Left ventricle myocardium inferior (tissue), 1 donor: Measurements from ENCODE around the gene FARSB. TPM values are rescaled to one million over a fixed set of nuclear protein-coding genes. Genes with fewer than 3 reads are reported as not detected.

Source experiments
- DNase-seq: peaks from one replicate; pipeline ENCODE4 v3.0.0-alpha.2; 2020
- H3K27ac ChIP-seq: fragments of 200-600 bp; replicated peaks from 2 replicates; pipeline ENCODE4 v1.8.0; 2021
- H3K27me3 ChIP-seq: fragments of 200-600 bp; 2 replicates; pipeline ENCODE4 v1.8.0; 2021; ENCODE audit warnings: low read depth
- H3K36me3 ChIP-seq: fragments of 200-600 bp; 2 replicates; pipeline ENCODE4 v1.8.0; 2021
- H3K4me1 ChIP-seq: fragments of 200-600 bp; 2 replicates; pipeline ENCODE4 v1.8.0; 2021
- H3K4me3 ChIP-seq: fragments of 200-600 bp; 2 replicates; pipeline ENCODE4 v1.8.0; 2021; ENCODE audit warnings: mild to moderate bottlenecking, moderate library complexity
- H3K9me3 ChIP-seq: fragments of 200-600 bp; replicated peaks from 2 replicates; pipeline ENCODE4 v1.8.0; 2021
- CTCF ChIP-seq: fragments of 200-600 bp; IDR thresholded peaks from 2 replicates; pipeline ENCODE4 v1.8.0; 2021; ENCODE audit warnings: antibody characterized with exemption, mild to moderate bottlenecking, borderline replicate concordance
- intact Hi-C: fragments of 100-400 bp; cut with micrococcal nuclease; formaldehyde crosslinking; loops from one replicate; pipeline ENCODE4 v1.11.0; 2022
- total RNA-seq: library from RNA; stranded (reverse); fragmentation: NEBNext Ultra II Directional; extraction: Animal tissue kit (Norgen Biotek cat#: 25700); gene quantifications from one replicate; pipeline ENCODE4 v1.2.1, GENCODE V29; 2021
- donor health status: DM: no; HTN: yes; CAD: no; lungs with severe emphysema.

The FARSB gene
- total RNA-seq, 1 donor from 2014 or later: 19.3 TPM

- Histone ChIP-seq H3K36me3 (peaks cover 50% of the 10 kb centered on the region), H3K4me3 (no peak overlapping the region), H3K4me1 (no peaks in the 10 kb centered on the region), H3K27ac (no peak overlapping the region), H3K27me3 (no peaks in the 10 kb centered on the region), H3K9me3 (no peaks in the 10 kb centered on the region)
- intact Hi-C loops: loop anchor here (5.0 kb wide), 1 partner anchor 557 kb away; no protein-coding TSS in a partner anchor
- no peak for DNase-seq
- peak; percentile 81 for TF ChIP-seq CTCF
Measured at GRCh38 chr2:222613715-222614331, 42.1 kb downstream of the FARSB start.

GRCh38 chr2:222611684-222612083 is 44.2 kb downstream of the FARSB start:
- TF ChIP-seq CTCF: no peak
- Histone ChIP-seq H3K4me3 (no peak overlapping the region), H3K9me3 (no peaks in the 10 kb centered on the region), H3K27ac (no peak overlapping the region), H3K36me3 (peaks cover 42% of the 10 kb centered on the region), H3K27me3 (no peaks in the 10 kb centered on the region), H3K4me1 (no peaks in the 10 kb centered on the region)
- intact Hi-C loops: loop anchor here (5.0 kb wide), 1 partner anchor 554 kb away; no protein-coding TSS in a partner anchor
- no peak for DNase-seq

GRCh38 chr2:222610746-222611145 is 45.1 kb downstream of the FARSB start:
- Histone ChIP-seq H3K27me3 (no peaks in the 10 kb centered on the region), H3K36me3 (peaks cover 36% of the 10 kb centered on the region), H3K4me3 (no peak overlapping the region), H3K4me1 (no peaks in the 10 kb centered on the region), H3K27ac (no peak overlapping the region), H3K9me3 (no peaks in the 10 kb centered on the region)
- no peak for DNase-seq
- TF ChIP-seq CTCF: peak; percentile 43
- intact Hi-C loops: loop anchor here (5.0 kb wide), 1 partner anchor 553 kb away; no protein-coding TSS in a partner anchor

- intact Hi-C loops: no loop called here
- H3K36me3 ChIP-seq: peaks cover 24% of the 10 kb centered on the region
Measured at GRCh38 chr2:222609381-222609780, 46.5 kb downstream of the FARSB start.

GRCh38 chr2:222608081-222608480 is 47.8 kb downstream of the FARSB start:
- no peak for DNase-seq
- H3K36me3 ChIP-seq: peaks cover 16% of the 10 kb centered on the region
- no peaks in the 10 kb centered on the region for H3K4me1 ChIP-seq
- no peak overlapping the region for H3K4me3 ChIP-seq
- no peaks in the 10 kb centered on the region for H3K9me3 ChIP-seq
- H3K27me3 ChIP-seq: no peaks in the 10 kb centered on the region
- H3K27ac ChIP-seq: no peak overlapping the region
- TF ChIP-seq CTCF: no peak
- intact Hi-C loops: no loop called here

More at GRCh38 chr2:222609381-222609780, 46.5 kb downstream of the FARSB start:
- H3K27ac ChIP-seq: no peak overlapping the region
- H3K4me1 ChIP-seq: no peaks in the 10 kb centered on the region
- H3K4me3 ChIP-seq: no peak overlapping the region
- DNase-seq: no peak
- TF ChIP-seq CTCF: no peak
- no peaks in the 10 kb centered on the region for H3K27me3 ChIP-seq
- no peaks in the 10 kb centered on the region for H3K9me3 ChIP-seq
